HG02870 (cell line): ENCODE results near the gene NHLRC2.

Experiments used
- ATAC-seq: cut with Tn5 transposase; IDR thresholded peaks from one replicate; pipeline ENCODE4 v1.9.1; 2021; ENCODE audit warnings: mild to moderate bottlenecking, moderate library complexity; ENCODE audit not compliant: unreplicated experiment

Gene NHLRC2

GRCh38 chr10:113859261-113859660 is 4.8 kb downstream of the NHLRC2 start:
- ATAC-seq: peak; percentile 59

GRCh38 chr10:113865901-113866300 is 11.4 kb downstream of the NHLRC2 start:
- no peak for ATAC-seq

GRCh38 chr10:113866551-113867394 is 12.3 kb downstream of the NHLRC2 start:
- no peak for ATAC-seq

- ATAC-seq: no peak
Observed at GRCh38 chr10:113867904-113868303, 13.4 kb downstream of the NHLRC2 start.

GRCh38 chr10:113869789-113870188 is 15.3 kb downstream of the NHLRC2 start:
- ATAC-seq: no peak

- no peak for ATAC-seq
Observed at GRCh38 chr10:113872139-113873030, 17.9 kb downstream of the NHLRC2 start.

GRCh38 chr10:113875212-113875611 is 20.8 kb downstream of the NHLRC2 start:
- no peak for ATAC-seq

- no peak for ATAC-seq
Observed at GRCh38 chr10:113876461-113876860, 22.0 kb downstream of the NHLRC2 start.

GRCh38 chr10:113879691-113880090 is 25.2 kb downstream of the NHLRC2 start:
- ATAC-seq: peak; percentile 90

- ATAC-seq: no peak
Observed at GRCh38 chr10:113880236-113880635, 25.8 kb downstream of the NHLRC2 start.

- ATAC-seq: no peak
Observed at GRCh38 chr10:113882240-113882639, 27.8 kb downstream of the NHLRC2 start.

GRCh38 chr10:113889911-113890310 is 35.5 kb downstream of the NHLRC2 start:
- ATAC-seq: no peak

GRCh38 chr10:113890769-113891168 is 36.3 kb downstream of the NHLRC2 start:
- ATAC-seq: no peak

GRCh38 chr10:113891476-113891875 is 37.0 kb downstream of the NHLRC2 start:
- no peak for ATAC-seq

GRCh38 chr10:113893570-113893969 is 39.1 kb downstream of the NHLRC2 start:
- ATAC-seq: no peak

- no peak for ATAC-seq
Observed at GRCh38 chr10:113894581-113894980, 40.1 kb downstream of the NHLRC2 start.

GRCh38 chr10:113895018-113895417 is 40.6 kb downstream of the NHLRC2 start:
- ATAC-seq: no peak

GRCh38 chr10:113897693-113898618 is 43.5 kb downstream of the NHLRC2 start:
- no peak for ATAC-seq

- ATAC-seq: no peak
Observed at GRCh38 chr10:113899952-113900598, 45.6 kb downstream of the NHLRC2 start.

GRCh38 chr10:113905756-113906155 is 51.3 kb downstream of the NHLRC2 start:
- no peak for ATAC-seq
